Natural killer cell (primary cell): ENCODE results near the gene DNASE1L3. TPM values are rescaled to one million over a fixed set of nuclear protein-coding genes. Genes with fewer than 3 reads are reported as not detected.

Experiments
- ATAC-seq, 3 donors: fragments of 150-1000 bp in 2 of 3; fragments of 200-7000 bp in 1 of 3; cut with Tn5 transposase; 1 replicate in 1 of 3; 2 replicates in 2 of 3; pipeline ENCODE4 v1.10.0; 2021; ENCODE audit warnings: mild to moderate bottlenecking in 2 of 3, moderate library complexity in 2 of 3
- DNase-seq, 2 donors: peaks; one replicate each; pipeline versions ENCODE4 v3.0.0 to v3.0.0-alpha.2; 2013 to 2021; ENCODE audit warnings: mixed read lengths in 1 of 2
- H3K27ac ChIP-seq: one replicate; pipeline ENCODE4 v1.5.1; 2013; ENCODE audit warnings: mild to moderate bottlenecking, low read length
- H3K27me3 ChIP-seq: one replicate; pipeline ENCODE4 v1.6.1; 2013; ENCODE audit warnings: low read length; ENCODE audit not compliant: control insufficient read depth, insufficient read depth
- H3K36me3 ChIP-seq: one replicate; pipeline ENCODE4 v1.6.1; 2013; ENCODE audit warnings: low read length; ENCODE audit not compliant: control insufficient read depth, insufficient read depth
- H3K4me1 ChIP-seq: one replicate; pipeline ENCODE4 v1.6.1; 2013; ENCODE audit warnings: low read length; ENCODE audit not compliant: control insufficient read depth, insufficient read depth
- H3K4me3 ChIP-seq: one replicate; pipeline ENCODE4 v1.5.1; 2013; ENCODE audit warnings: low read length
- H3K9me3 ChIP-seq: one replicate; pipeline ENCODE4 v1.6.1; 2013; ENCODE audit warnings: low read length; ENCODE audit not compliant: control insufficient read depth, insufficient read depth
- H3K27ac Mint-ChIP-seq, 2 donors: one replicate each; pipeline ENCODE4 v1.8.0; 2022; ENCODE audit warnings: mild to moderate bottlenecking in 2 of 2, mixed read lengths in 2 of 2, moderate library complexity in 1 of 2
- H3K27me3 Mint-ChIP-seq, 2 donors: one replicate each; pipeline ENCODE4 v1.8.0; 2022; ENCODE audit warnings: low read depth in 2 of 2, mixed read lengths in 2 of 2
- H3K36me3 Mint-ChIP-seq: one replicate; pipeline ENCODE4 v1.8.0; 2022; ENCODE audit warnings: mixed read lengths
- H3K4me1 Mint-ChIP-seq, 2 donors: one replicate each; pipeline ENCODE4 v1.8.0; 2022; ENCODE audit warnings: mixed read lengths in 2 of 2
- H3K4me3 Mint-ChIP-seq: one replicate; pipeline ENCODE4 v1.8.0; 2022; ENCODE audit warnings: mild to moderate bottlenecking, moderate library complexity, mixed read lengths
- H3K9me3 Mint-ChIP-seq, 2 donors: one replicate each; pipeline ENCODE4 v1.8.0; 2022; ENCODE audit warnings: mixed read lengths in 2 of 2
- CTCF ChIP-seq: fragments of 200-600 bp; IDR thresholded peaks from one replicate; pipeline ENCODE4 v1.8.0; 2022; ENCODE audit warnings: antibody characterized with exemption
- WGBS: methylation state at CpG from one replicate; pipeline ENCODE4 v1.1.7; 2013; ENCODE audit warnings: missing lambda C conversion rate; ENCODE audit not compliant: insufficient coverage; 5-methylcytosine and 5-hydroxymethylcytosine counted together
- intact Hi-C: fragments of 100-400 bp; cut with micrococcal nuclease; formaldehyde crosslinking; loops from one replicate; pipeline ENCODE4 v1.14.2; 2022
- total RNA-seq, 4 donors: library from RNA; stranded (reverse); fragments of 120-200 nt in 1 of 4; gene quantifications; one replicate each; pipeline versions ENCODE4 v1.2.3 to v1.2.4, GENCODE V29; 2013 to 2022

Gene DNASE1L3
- total RNA-seq, 3 donors from 2014 or later (not counting 1 experiment from before 2014, with no cell fraction given): 1.3 TPM; not detected in 2

GRCh38 chr3:58238830-58239229 lies 28.1 kb upstream of the DNASE1L3 start:
- DNase-seq (no peak), ATAC-seq (no peak)
- Mint-ChIP-seq H3K27ac (peak overlapping the region in 1 of 2 donors; percentile 84), H3K4me1 (peaks cover 12 to 25% of the 10 kb centered on the region in 2 donors), H3K27me3 (peaks cover 0 to 7% of the 10 kb centered on the region in 2 donors), H3K36me3 (no peaks in the 10 kb centered on the region), H3K4me3 (peak overlapping the region; percentile 90), H3K9me3 (no peaks in the 10 kb centered on the region)
- H3K27me3 ChIP-seq: no peaks in the 10 kb centered on the region
- intact Hi-C loops: no loop called here
- no peaks in the 10 kb centered on the region for H3K9me3 ChIP-seq
- no peak for TF ChIP-seq CTCF
- H3K4me3 ChIP-seq: no peak overlapping the region
- H3K36me3 ChIP-seq: no peaks in the 10 kb centered on the region
- peaks cover 19% of the 10 kb centered on the region for H3K4me1 ChIP-seq
- 93% methylated on average over 3 of the region's 7 CpGs for WGBS
- no peak overlapping the region for H3K27ac ChIP-seq

- peak overlapping the region; percentile 94 for H3K4me3 ChIP-seq
Measured at GRCh38 chr3:58237941-58238681, 27.3 kb upstream of the DNASE1L3 start.

DNA sequence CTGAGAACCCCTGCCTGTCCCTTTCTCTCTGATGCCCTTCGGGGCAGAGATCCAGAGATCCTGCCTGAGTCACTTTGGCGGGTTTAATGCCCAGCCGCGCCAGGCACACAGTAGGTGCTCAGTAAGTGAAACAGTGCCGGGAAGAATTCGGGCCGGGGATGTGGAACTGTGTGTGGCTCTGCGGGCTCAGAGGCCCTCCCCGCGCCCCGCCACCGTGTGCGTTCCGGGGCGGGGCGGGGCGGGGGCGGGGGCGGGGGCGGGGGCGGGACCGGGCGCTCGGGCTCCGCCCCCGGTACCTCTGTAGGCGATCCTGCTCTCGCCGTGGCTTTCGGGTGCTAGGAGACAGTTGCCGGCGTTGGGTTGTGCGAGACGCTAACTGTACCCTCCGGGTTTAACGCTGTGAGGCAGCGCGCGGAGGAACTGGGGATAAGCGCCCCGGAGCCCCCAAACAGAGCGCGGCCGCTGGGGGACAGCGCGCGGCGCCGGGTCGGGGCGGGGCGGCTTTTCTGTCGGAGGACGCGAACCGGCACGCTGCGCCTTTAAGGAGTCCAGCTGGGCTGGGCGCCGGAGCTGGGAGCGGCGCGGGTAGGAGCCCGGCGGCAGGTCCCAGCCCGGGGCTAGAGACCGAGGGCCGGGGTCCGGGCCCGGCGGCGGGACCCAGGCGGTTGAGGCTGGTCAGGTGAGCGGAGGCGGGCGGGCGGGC lies 26.6 kb upstream of the DNASE1L3 start, which contains the start of gene ABHD6:
Gene ABHD6 (plus strand): TSS at position 555 of the 703 bp plus-strand sequence. CDS start 18,795 bp downstream, outside the sequence.
- H3K4me1 Mint-ChIP-seq: peaks cover 12 to 25% of the 10 kb centered on the region in 2 donors
- Histone ChIP-seq H3K27me3 (no peaks in the 10 kb centered on the region), H3K36me3 (no peaks in the 10 kb centered on the region), H3K4me1 (peaks cover 19% of the 10 kb centered on the region), H3K27ac (peak within 1 kb of the TSS; percentile 51), H3K9me3 (no peaks in the 10 kb centered on the region), H3K4me3 (peak within 1 kb of the TSS; percentile 94)
- ATAC-seq (peak; percentile 85 to 91 (median 88)), DNase-seq (peak; percentile 87)
- under 1% methylated on average over 77 of the region's 77 CpGs for WGBS
- no peaks in the 10 kb centered on the region for H3K9me3 Mint-ChIP-seq
- peak; percentile 19 for TF ChIP-seq CTCF
- peaks cover 5 to 13% of the 10 kb centered on the region in 2 donors for H3K27me3 Mint-ChIP-seq
- peak within 1 kb of the TSS; percentile 90 for H3K4me3 Mint-ChIP-seq
- peak within 1 kb of the TSS in 1 of 2 donors; percentile 84 for H3K27ac Mint-ChIP-seq
- intact Hi-C loops: loop anchor here (1.0 kb wide), 1 partner anchor 69 kb away; the partner anchor contains the start of genes HTD2 and RPP14
- no peaks in the 10 kb centered on the region for H3K36me3 Mint-ChIP-seq

More at GRCh38 chr3:58237941-58238681, 27.3 kb upstream of the DNASE1L3 start:
- under 1% methylated on average over 53 of the region's 53 CpGs for WGBS
- Mint-ChIP-seq H3K9me3 (no peaks in the 10 kb centered on the region), H3K4me1 (peaks cover 12 to 25% of the 10 kb centered on the region in 2 donors), H3K4me3 (peak overlapping the region; percentile 90), H3K36me3 (no peaks in the 10 kb centered on the region), H3K27ac (peak overlapping the region in 1 of 2 donors; percentile 84), H3K27me3 (peaks cover 0 to 12% of the 10 kb centered on the region in 2 donors)
- H3K27me3 ChIP-seq: no peaks in the 10 kb centered on the region
- no peaks in the 10 kb centered on the region for H3K36me3 ChIP-seq
- peak; percentile 51 to 67 (median 56) for ATAC-seq
- peak overlapping the region; percentile 19 for H3K27ac ChIP-seq
- peak; percentile 24 to 50 for DNase-seq
- H3K4me1 ChIP-seq: peaks cover 19% of the 10 kb centered on the region
- TF ChIP-seq CTCF: no peak
- intact Hi-C loops: loop anchor here (1.0 kb wide), 1 partner anchor 68 kb away; the partner anchor contains the start of genes HTD2 and RPP14
- H3K9me3 ChIP-seq: no peaks in the 10 kb centered on the region
